ENCODE data around the gene TLL2.
A peak's percentile ranks its signal among the peaks of the same experiment; 100 is the strongest.
"Not testable (repeated sequence)": the region's sequence is repeated elsewhere in the genome, so short reads cannot be mapped to it uniquely, and the experiment has no call there.

TLL2 gene

DNA sequence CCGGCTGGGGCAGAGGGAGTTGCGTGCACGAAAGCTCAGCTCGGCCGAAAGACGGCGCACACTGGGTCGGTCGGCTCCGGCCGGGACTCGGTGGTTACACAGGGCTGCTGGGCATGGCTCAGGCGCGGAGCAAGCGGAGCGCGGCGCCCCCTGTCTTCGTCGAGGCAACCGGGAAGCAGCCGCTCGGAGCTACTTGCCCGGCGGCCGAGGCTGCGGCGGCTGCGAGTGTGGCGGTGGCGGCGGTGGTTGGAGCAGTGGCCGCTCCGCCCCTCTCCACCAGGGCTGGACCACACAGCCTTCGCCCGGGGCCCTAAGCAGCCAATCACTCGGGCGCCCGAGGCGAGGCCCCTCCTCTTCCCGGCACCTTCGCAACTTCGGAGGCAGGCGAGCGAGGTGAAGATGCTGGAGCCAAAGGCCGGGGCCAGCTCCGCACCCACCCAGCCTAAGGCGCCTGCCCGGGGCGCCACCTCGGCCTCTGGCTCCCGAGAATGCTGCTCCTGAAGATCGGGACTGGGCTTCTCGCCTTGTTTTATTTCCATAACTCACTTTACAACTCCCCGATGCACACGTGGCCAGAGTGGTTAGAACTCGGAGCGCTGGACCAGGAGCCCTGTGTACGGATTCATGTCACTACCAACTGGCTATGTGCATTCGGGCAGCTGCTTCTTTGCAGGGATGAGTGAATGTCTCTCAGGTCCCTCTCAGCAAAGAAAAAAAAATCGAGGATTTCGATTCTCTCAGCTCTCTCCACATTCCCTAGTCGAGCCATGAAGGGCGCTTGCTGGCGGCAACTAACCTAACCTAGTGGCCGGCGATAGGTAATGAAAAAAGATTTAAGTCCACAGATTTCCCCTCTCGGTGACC, at the start of gene TLL2:
TLL2 (minus strand) TSS at position 229 of the 864 bp plus-strand sequence. CDS start 241 bp downstream, outside the sequence.
- peaks cover 23% of the 10 kb centered on the region for H3K4me1 ChIP-seq (ENCODE audit: control insufficient read depth, insufficient read depth, low read length)
- peak within 1 kb of the TSS; percentile 68 for H3K4me3 ChIP-seq (ENCODE audit: low read depth, low read length)
- H3K27ac ChIP-seq (ENCODE audit: low read depth, low read length), result no peak within 1 kb of the TSS
- no peaks in the 10 kb centered on the region for H3K9me3 ChIP-seq (ENCODE audit: control insufficient read depth, insufficient read depth, low read depth, low read length)
- peak within 1 kb of the TSS; percentile 44 for H3K9ac ChIP-seq (ENCODE audit: low read length)
- no peaks in the 10 kb centered on the region for H3K36me3 ChIP-seq (ENCODE audit: control insufficient read depth, insufficient read depth, low read length)
- peaks cover 48% of the 10 kb centered on the region for H3K27me3 ChIP-seq (ENCODE audit: control insufficient read depth, insufficient read depth, low read length)

DNA sequence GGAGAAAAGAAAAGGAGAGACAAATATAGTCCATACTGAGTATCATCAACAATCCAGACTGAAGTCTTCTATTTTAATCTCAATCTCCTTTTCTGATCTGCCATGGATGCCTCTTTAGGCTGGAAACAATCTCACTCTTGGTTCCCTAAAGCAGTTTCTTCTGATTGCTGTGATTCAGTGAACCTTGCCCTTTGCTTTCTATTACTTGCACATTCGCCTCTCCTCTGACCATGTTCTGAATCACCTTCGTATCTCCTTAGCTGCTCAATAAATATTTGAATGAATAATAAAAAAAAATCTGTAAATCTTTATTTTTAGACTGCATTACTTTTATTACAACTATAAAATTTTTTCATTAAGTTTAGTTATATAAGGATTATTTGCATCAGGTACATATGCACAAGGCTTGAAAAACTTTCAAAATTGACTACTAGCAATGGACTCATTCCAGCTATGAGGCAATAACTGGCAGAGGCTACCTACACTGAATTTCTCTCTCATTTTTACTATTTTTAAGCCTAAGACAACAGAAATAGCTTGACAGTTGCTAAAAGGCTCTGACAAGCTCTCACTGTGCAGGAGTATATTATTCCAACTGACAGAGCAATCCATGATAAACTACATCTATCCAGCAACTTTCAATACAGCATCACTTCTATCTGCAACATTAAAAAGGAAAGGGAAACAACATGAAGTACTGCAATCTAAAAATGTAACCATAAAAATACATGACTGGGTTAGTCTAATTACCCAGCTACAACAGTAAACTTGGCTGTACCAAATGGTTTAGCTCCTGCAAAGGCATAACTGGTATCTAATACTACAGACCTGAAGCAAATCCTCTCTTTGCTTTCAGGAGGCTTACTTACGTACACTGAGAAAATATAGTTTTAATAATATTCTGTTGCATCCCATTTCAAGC, 47.5 kb upstream of the TLL2 start:
- H3K4me1 ChIP-seq (ENCODE audit: control insufficient read depth, insufficient read depth, low read length), result no peaks in the 10 kb centered on the region
- H3K27me3 ChIP-seq (ENCODE audit: control insufficient read depth, insufficient read depth, low read length), result no peaks in the 10 kb centered on the region
- H3K27ac ChIP-seq (ENCODE audit: low read depth, low read length), result no peak overlapping the region
- H3K36me3 ChIP-seq (ENCODE audit: control insufficient read depth, insufficient read depth, low read length), result peaks cover 72% of the 10 kb centered on the region
- no peak overlapping the region for H3K4me3 ChIP-seq (ENCODE audit: low read depth, low read length)
- no peak overlapping the region for H3K9ac ChIP-seq (ENCODE audit: low read length)
- H3K9me3 ChIP-seq (ENCODE audit: control insufficient read depth, insufficient read depth, low read depth, low read length), result no peaks in the 10 kb centered on the region

DNA sequence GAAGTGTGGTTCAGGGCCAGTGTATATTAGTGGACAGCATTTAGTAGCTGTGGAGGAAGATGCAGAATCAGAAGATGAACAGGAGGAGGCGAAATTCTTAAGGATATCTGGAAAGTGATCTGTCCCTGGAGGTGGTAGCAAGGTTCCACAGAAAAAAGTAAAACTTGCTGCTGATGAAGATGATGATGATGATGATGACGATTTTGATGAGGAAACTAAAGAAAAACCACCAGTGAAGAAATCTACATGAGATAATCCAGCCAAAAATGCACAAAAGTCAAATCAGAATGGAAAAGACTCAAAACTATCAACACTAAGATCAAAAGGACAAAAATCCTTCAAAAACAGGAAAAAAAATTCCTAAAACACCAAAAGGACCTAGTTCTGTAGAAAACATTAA, 46.8 kb upstream of the TLL2 start:
- Histone ChIP-seq H3K27ac (ENCODE audit: low read depth, low read length) (no peak overlapping the region), H3K9ac (ENCODE audit: low read length) (no peak overlapping the region), H3K4me1 (ENCODE audit: control insufficient read depth, insufficient read depth, low read length) (no peaks in the 10 kb centered on the region), H3K4me3 (ENCODE audit: low read depth, low read length) (no peak overlapping the region), H3K27me3 (ENCODE audit: control insufficient read depth, insufficient read depth, low read length) (no peaks in the 10 kb centered on the region), H3K9me3 (ENCODE audit: control insufficient read depth, insufficient read depth, low read depth, low read length) (no peaks in the 10 kb centered on the region), H3K36me3 (ENCODE audit: control insufficient read depth, insufficient read depth, low read length) (peaks cover 71% of the 10 kb centered on the region)

GRCh38 chr10:96556003-96556402, 42.3 kb upstream of the TLL2 start:
- no peak overlapping the region for H3K27ac ChIP-seq (ENCODE audit: low read depth, low read length)
- H3K36me3 ChIP-seq (ENCODE audit: control insufficient read depth, insufficient read depth, low read length), result peaks cover 73% of the 10 kb centered on the region
- H3K9ac ChIP-seq (ENCODE audit: low read length), result no peak overlapping the region
- no peak overlapping the region for H3K4me3 ChIP-seq (ENCODE audit: low read depth, low read length)
- no peaks in the 10 kb centered on the region for H3K4me1 ChIP-seq (ENCODE audit: control insufficient read depth, insufficient read depth, low read length)
- no peaks in the 10 kb centered on the region for H3K27me3 ChIP-seq (ENCODE audit: control insufficient read depth, insufficient read depth, low read length)
- no peaks in the 10 kb centered on the region for H3K9me3 ChIP-seq (ENCODE audit: control insufficient read depth, insufficient read depth, low read depth, low read length)

- H3K36me3 ChIP-seq (ENCODE audit: control insufficient read depth, insufficient read depth, low read length), result peaks cover 73% of the 10 kb centered on the region
- H3K4me3 ChIP-seq (ENCODE audit: low read depth, low read length), result no peak overlapping the region
- H3K9ac ChIP-seq (ENCODE audit: low read length), result no peak overlapping the region
- no peaks in the 10 kb centered on the region for H3K4me1 ChIP-seq (ENCODE audit: control insufficient read depth, insufficient read depth, low read length)
- no peaks in the 10 kb centered on the region for H3K9me3 ChIP-seq (ENCODE audit: control insufficient read depth, insufficient read depth, low read depth, low read length)
- H3K27me3 ChIP-seq (ENCODE audit: control insufficient read depth, insufficient read depth, low read length), result no peaks in the 10 kb centered on the region
- no peak overlapping the region for H3K27ac ChIP-seq (ENCODE audit: low read depth, low read length)
Measured at GRCh38 chr10:96555330-96555729, 41.6 kb upstream of the TLL2 start.

DNA sequence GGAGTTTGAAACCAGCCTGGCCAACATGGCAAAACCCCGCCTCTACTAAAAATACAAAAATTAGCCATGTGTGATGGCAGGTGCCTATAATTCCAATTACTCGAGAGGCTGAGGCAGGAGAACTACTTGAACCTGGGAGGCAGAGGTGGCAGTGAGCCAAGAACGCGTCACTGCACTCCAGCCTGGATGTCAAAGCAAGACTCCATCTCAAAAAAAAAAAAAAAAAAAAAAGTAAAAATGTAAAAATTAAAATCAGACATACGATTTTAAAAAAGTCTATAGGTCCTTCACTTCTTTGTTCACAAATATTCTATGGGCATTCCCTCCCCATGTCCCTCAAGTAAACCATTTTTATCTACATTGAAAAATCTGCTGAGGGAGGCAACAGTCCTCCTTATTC, 34.9 kb upstream of the TLL2 start:
- Histone ChIP-seq H3K27me3 (ENCODE audit: control insufficient read depth, insufficient read depth, low read length) (no peaks in the 10 kb centered on the region), H3K4me3 (ENCODE audit: low read depth, low read length) (no peak overlapping the region), H3K27ac (ENCODE audit: low read depth, low read length) (no peak overlapping the region), H3K9ac (ENCODE audit: low read length) (no peak overlapping the region), H3K4me1 (ENCODE audit: control insufficient read depth, insufficient read depth, low read length) (no peaks in the 10 kb centered on the region), H3K36me3 (ENCODE audit: control insufficient read depth, insufficient read depth, low read length) (peaks cover 88% of the 10 kb centered on the region), H3K9me3 (ENCODE audit: control insufficient read depth, insufficient read depth, low read depth, low read length) (no peaks in the 10 kb centered on the region)

- H3K9me3 ChIP-seq (ENCODE audit: control insufficient read depth, insufficient read depth, low read depth, low read length); H3K27ac ChIP-seq (ENCODE audit: low read depth, low read length); H3K4me1 ChIP-seq (ENCODE audit: control insufficient read depth, insufficient read depth, low read length); H3K27me3 ChIP-seq (ENCODE audit: control insufficient read depth, insufficient read depth, low read length); H3K9ac ChIP-seq (ENCODE audit: low read length); H3K4me3 ChIP-seq (ENCODE audit: low read depth, low read length): not testable (repeated sequence)
- H3K36me3 ChIP-seq (ENCODE audit: control insufficient read depth, insufficient read depth, low read length), result peaks cover 77% of the 10 kb centered on the region
Measured at GRCh38 chr10:96545558-96545957, 31.8 kb upstream of the TLL2 start.

- Histone ChIP-seq H3K27ac (ENCODE audit: low read depth, low read length) (no peak overlapping the region), H3K27me3 (ENCODE audit: control insufficient read depth, insufficient read depth, low read length) (no peaks in the 10 kb centered on the region), H3K4me3 (ENCODE audit: low read depth, low read length) (no peak overlapping the region), H3K36me3 (ENCODE audit: control insufficient read depth, insufficient read depth, low read length) (peaks cover 64% of the 10 kb centered on the region), H3K9ac (ENCODE audit: low read length) (no peak overlapping the region), H3K4me1 (ENCODE audit: control insufficient read depth, insufficient read depth, low read length) (no peaks in the 10 kb centered on the region), H3K9me3 (ENCODE audit: control insufficient read depth, insufficient read depth, low read depth, low read length) (no peaks in the 10 kb centered on the region)
Measured at GRCh38 chr10:96541921-96542320, 28.2 kb upstream of the TLL2 start.

- Histone ChIP-seq H3K9ac (ENCODE audit: low read length) (no peak overlapping the region), H3K36me3 (ENCODE audit: control insufficient read depth, insufficient read depth, low read length) (peaks cover 50% of the 10 kb centered on the region), H3K9me3 (ENCODE audit: control insufficient read depth, insufficient read depth, low read depth, low read length) (no peaks in the 10 kb centered on the region), H3K27me3 (ENCODE audit: control insufficient read depth, insufficient read depth, low read length) (no peaks in the 10 kb centered on the region), H3K4me1 (ENCODE audit: control insufficient read depth, insufficient read depth, low read length) (no peaks in the 10 kb centered on the region), H3K4me3 (ENCODE audit: low read depth, low read length) (no peak overlapping the region), H3K27ac (ENCODE audit: low read depth, low read length) (no peak overlapping the region)
Measured at GRCh38 chr10:96540240-96540639, 26.5 kb upstream of the TLL2 start.

DNA sequence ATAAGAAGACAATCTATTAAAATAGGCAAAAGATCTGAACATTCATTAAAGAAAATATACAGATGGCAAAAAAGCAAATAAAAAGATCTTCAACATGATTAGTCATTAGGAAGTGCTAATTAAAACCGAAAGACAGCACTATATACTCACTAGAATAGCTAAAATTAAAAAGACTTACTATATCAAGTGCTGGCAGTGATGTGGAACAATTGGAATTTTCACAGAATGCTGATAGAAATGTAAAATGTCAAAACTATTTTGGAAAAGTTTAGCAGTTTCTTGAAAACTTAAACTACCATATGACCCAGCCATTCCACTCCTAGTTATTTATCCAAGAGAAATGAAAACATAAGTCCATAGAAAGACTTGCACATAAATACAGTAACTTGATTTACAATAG, 25.0 kb upstream of the TLL2 start:
- Histone ChIP-seq H3K4me1 (ENCODE audit: control insufficient read depth, insufficient read depth, low read length) (no peaks in the 10 kb centered on the region), H3K27ac (ENCODE audit: low read depth, low read length) (no peak overlapping the region), H3K9me3 (ENCODE audit: control insufficient read depth, insufficient read depth, low read depth, low read length) (no peaks in the 10 kb centered on the region), H3K9ac (ENCODE audit: low read length) (no peak overlapping the region), H3K4me3 (ENCODE audit: low read depth, low read length) (no peak overlapping the region), H3K27me3 (ENCODE audit: control insufficient read depth, insufficient read depth, low read length) (no peaks in the 10 kb centered on the region), H3K36me3 (ENCODE audit: control insufficient read depth, insufficient read depth, low read length) (peaks cover 44% of the 10 kb centered on the region)

DNA sequence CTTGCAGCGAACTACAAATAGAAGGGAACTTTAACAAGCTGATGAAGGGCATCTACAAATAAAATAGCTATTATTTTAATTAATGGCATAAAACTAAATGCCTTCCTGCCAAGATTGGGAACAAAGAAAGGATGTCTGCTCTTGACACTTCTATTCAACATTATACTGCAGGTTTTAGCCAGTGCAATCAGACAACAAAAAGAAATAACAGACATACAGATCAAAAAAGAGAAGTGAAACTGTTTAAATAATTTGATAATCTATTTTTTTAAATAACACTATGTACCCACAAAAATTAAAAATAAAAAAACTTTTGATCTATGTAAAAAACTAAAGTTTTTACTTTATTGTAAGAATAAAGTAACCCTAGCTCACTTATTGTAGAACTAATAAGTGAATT, 22.4 kb upstream of the TLL2 start:
- H3K27me3 ChIP-seq (ENCODE audit: control insufficient read depth, insufficient read depth, low read length), result no peaks in the 10 kb centered on the region
- no peak overlapping the region for H3K27ac ChIP-seq (ENCODE audit: low read depth, low read length)
- no peaks in the 10 kb centered on the region for H3K4me1 ChIP-seq (ENCODE audit: control insufficient read depth, insufficient read depth, low read length)
- H3K9me3 ChIP-seq (ENCODE audit: control insufficient read depth, insufficient read depth, low read depth, low read length), result no peaks in the 10 kb centered on the region
- H3K9ac ChIP-seq (ENCODE audit: low read length), result no peak overlapping the region
- peaks cover 41% of the 10 kb centered on the region for H3K36me3 ChIP-seq (ENCODE audit: control insufficient read depth, insufficient read depth, low read length)
- no peak overlapping the region for H3K4me3 ChIP-seq (ENCODE audit: low read depth, low read length)
